Stimulated activated CD4-positive, alpha-beta T cell treated with anti-CD3 and anti-CD28 coated beads, Interleukin-4, amount 100 ng/mL, for 24 hours (primary cell): ENCODE measurements around the gene MXRA8.

Source experiments
- DNase-seq: peaks from one replicate; pipeline ENCODE4 v3.0.0-alpha.2; 2020

The MXRA8 gene

GRCh38 chr1:1333551-1334241 lies 24.7 kb downstream of the MXRA8 start:
- no peak for DNase-seq

GRCh38 chr1:1332774-1333480 lies 25.4 kb downstream of the MXRA8 start:
- DNase-seq: no peak

- DNase-seq: no peak
These were observed 26.2 kb downstream of the MXRA8 start for GRCh38 chr1:1332031-1332755.

GRCh38 chr1:1331068-1331965 lies 27.0 kb downstream of the MXRA8 start, which contains the start of gene TAS1R3:
TAS1R3 (plus strand) TSS chr1:1331280; CDS start chr1:1331346, 66 bp downstream.
- DNase-seq: no peak

- no peak for DNase-seq
These were observed 27.8 kb downstream of the MXRA8 start for GRCh38 chr1:1330366-1331067.

- DNase-seq: no peak
These were observed 28.8 kb downstream of the MXRA8 start for GRCh38 chr1:1329304-1330210.

- DNase-seq: no peak
These were observed 30.1 kb downstream of the MXRA8 start for GRCh38 chr1:1328254-1328653.

GRCh38 chr1:1327291-1327690 lies 31.1 kb downstream of the MXRA8 start:
- no peak for DNase-seq

GRCh38 chr1:1326075-1326605 lies 32.2 kb downstream of the MXRA8 start:
- no peak for DNase-seq

GRCh38 chr1:1325288-1326074 lies 32.9 kb downstream of the MXRA8 start:
- DNase-seq: no peak

- peak; percentile 96 for DNase-seq
These were observed 33.6 kb downstream of the MXRA8 start, which contains the start of the genes CPTP and INTS11 for GRCh38 chr1:1324524-1325287. CPTP (plus strand) TSS chr1:1324802; CDS start chr1:1326911, 2,109 bp downstream. INTS11 (minus strand) TSS chr1:1324660; CDS start chr1:1324608, 52 bp downstream.

GRCh38 chr1:1324084-1324523 lies 34.3 kb downstream of the MXRA8 start:
- no peak for DNase-seq

- no peak for DNase-seq
These were observed 35.4 kb downstream of the MXRA8 start for GRCh38 chr1:1322952-1323351.

GRCh38 chr1:1322418-1322817 lies 35.9 kb downstream of the MXRA8 start:
- DNase-seq: no peak

GRCh38 chr1:1321477-1321876 lies 36.9 kb downstream of the MXRA8 start:
- DNase-seq: no peak

GRCh38 chr1:1320666-1321448 lies 37.5 kb downstream of the MXRA8 start:
- no peak for DNase-seq

- DNase-seq: no peak
These were observed 38.8 kb downstream of the MXRA8 start for GRCh38 chr1:1319646-1319941.
